Gastroesophageal sphincter (tissue), 4 donors: ENCODE data around the gene RYR2. TPM values are rescaled to one million over a fixed set of nuclear protein-coding genes. Genes with fewer than 3 reads are reported as not detected.

Source experiments
- ATAC-seq: fragments of 150-250 bp; one replicate; pipeline ENCODE4 v1.9.1; 2016; ENCODE audit warnings: mild to moderate bottlenecking, moderate library complexity
- H3K27ac ChIP-seq, 4 donors: fragments of 200-600 bp; sonication (generic) in 3 of 4; 1 replicate in 3 of 4; 2 replicates in 1 of 4; pipeline ENCODE4 v1.5.1; 2016 to 2019
- H3K27me3 ChIP-seq: fragments of 200-600 bp; sonication (generic); one replicate; pipeline ENCODE4 v1.5.1; 2019
- H3K36me3 ChIP-seq, 2 donors: fragments of 200-600 bp; sonication (generic); one replicate each; pipeline ENCODE4 v1.5.1; 2019; ENCODE audit warnings: control low read depth in 1 of 2
- H3K4me1 ChIP-seq, 3 donors: fragments of 200-600 bp; sonication (generic); 1 replicate in 2 of 3; 2 replicates in 1 of 3; pipeline ENCODE4 v1.5.1; 2016 to 2019; ENCODE audit warnings: control low read depth in 2 of 3
- H3K4me3 ChIP-seq, 2 donors: fragments of 200-600 bp; sonication (generic); one replicate each; pipeline ENCODE4 v1.5.1; 2019; ENCODE audit warnings: mild to moderate bottlenecking in 1 of 2, moderate library complexity in 1 of 2
- H3K9me3 ChIP-seq, 3 donors: fragments of 200-600 bp; sonication (generic); one replicate each; pipeline ENCODE4 v1.5.1; 2017 to 2019; ENCODE audit warnings: control low read depth in 2 of 3
- CTCF ChIP-seq, 4 experiments: fragments of 200-600 bp in 2 of 4; fragments of 450-650 bp in 2 of 4; sonication (generic) in 1 of 4; IDR thresholded peaks; one replicate each; pipeline ENCODE4 v1.5.1; 2017 to 2019; ENCODE audit warnings: antibody characterized with exemption in 4 of 4, mild to moderate bottlenecking in 2 of 4, moderate library complexity in 2 of 4
- EP300 ChIP-seq: sonication (generic); formaldehyde crosslinking; IDR thresholded peaks from one replicate; pipeline ENCODE4 v1.6.1; 2017; ENCODE audit warnings: antibody characterized with exemption, mild to moderate bottlenecking
- POLR2A ChIP-seq, 2 donors: fragments of 450-650 bp; IDR thresholded peaks; one replicate each; pipeline ENCODE4 v1.6.1; 2017; ENCODE audit warnings: antibody characterized with exemption in 2 of 2, mild to moderate bottlenecking in 2 of 2, moderate library complexity in 1 of 2
- POLR2AphosphoS5 ChIP-seq: sonication (generic); formaldehyde crosslinking; IDR thresholded peaks from one replicate; pipeline ENCODE4 v1.6.1; 2017; ENCODE audit warnings: antibody characterized with exemption
- WGBS, 2 donors: methylation state at CpG; one replicate each; pipeline ENCODE4 v1.1.5; 2018; ENCODE audit warnings: low coverage in 1 of 2; 5-methylcytosine and 5-hydroxymethylcytosine counted together
- total RNA-seq, 4 donors: library from RNA; depleted of rRNA; stranded (reverse); fragments of >200 nt; gene quantifications; one replicate each; pipeline ENCODE4 v1.1.0, GENCODE V29; 2016

The RYR2 gene
- total RNA-seq, 4 donors from 2014 or later, result 27.4 to 78.8 (median 42.7) TPM

- no peaks in the 10 kb centered on the region for H3K27me3 ChIP-seq
- no peak for ATAC-seq
- H3K27ac ChIP-seq, result no peak overlapping the region
- 47 to 59% methylated on average over 2 of the region's 2 CpGs for WGBS, 2 donors
- TF ChIP-seq CTCF (IDR thresholded peaks at IDR 0.05) (no peak), POLR2AphosphoS5 (no peak), EP300 (no peak), POLR2A (IDR thresholded peaks at IDR 0.05) (no peak)
- no peak overlapping the region for H3K4me3 ChIP-seq
- H3K4me1 ChIP-seq, result no peaks in the 10 kb centered on the region
- no peaks in the 10 kb centered on the region for H3K36me3 ChIP-seq
- H3K9me3 ChIP-seq, result no peaks in the 10 kb centered on the region
Observed at GRCh38 chr1:237702161-237702560, 660.2 kb downstream of the RYR2 start.

- no peaks in the 10 kb centered on the region for H3K27me3 ChIP-seq
- no peaks in the 10 kb centered on the region for H3K9me3 ChIP-seq
- 50 to 77% methylated on average over 2 to 4 of the region's 4 CpGs for WGBS, 2 donors
- ATAC-seq, result no peak
- H3K4me1 ChIP-seq, result no peaks in the 10 kb centered on the region
- no peak overlapping the region for H3K27ac ChIP-seq
- no peak overlapping the region for H3K4me3 ChIP-seq
- H3K36me3 ChIP-seq, result peaks cover 0 to 5% of the 10 kb centered on the region in 2 donors
- TF ChIP-seq POLR2AphosphoS5, result no peak
- no peak for TF ChIP-seq POLR2A (IDR thresholded peaks at IDR 0.05)
- TF ChIP-seq CTCF (IDR thresholded peaks at IDR 0.05), result no peak
- TF ChIP-seq EP300, result no peak
Observed at GRCh38 chr1:237705462-237705861, 663.5 kb downstream of the RYR2 start.

- no peak for ATAC-seq
- Histone ChIP-seq H3K9me3 (no peaks in the 10 kb centered on the region), H3K27me3 (no peaks in the 10 kb centered on the region), H3K4me1 (no peaks in the 10 kb centered on the region), H3K36me3 (peaks cover 0 to 5% of the 10 kb centered on the region in 2 donors), H3K27ac (no peak overlapping the region), H3K4me3 (no peak overlapping the region)
- 51 to 81% methylated on average over 3 of the region's 3 CpGs for WGBS, 2 donors
- TF ChIP-seq POLR2A (IDR thresholded peaks at IDR 0.05), result no peak
- no peak for TF ChIP-seq EP300
- TF ChIP-seq POLR2AphosphoS5, result no peak
- TF ChIP-seq CTCF (IDR thresholded peaks at IDR 0.05), result no peak
Observed at GRCh38 chr1:237709355-237709754, 667.4 kb downstream of the RYR2 start.

- Histone ChIP-seq H3K4me3 (no peak overlapping the region), H3K27me3 (no peaks in the 10 kb centered on the region), H3K4me1 (no peaks in the 10 kb centered on the region), H3K36me3 (peaks cover 0 to 5% of the 10 kb centered on the region in 2 donors), H3K9me3 (no peaks in the 10 kb centered on the region), H3K27ac (no peak overlapping the region)
- ATAC-seq, result no peak
- no peak for TF ChIP-seq EP300
- TF ChIP-seq POLR2A (IDR thresholded peaks at IDR 0.05), result no peak
- no peak for TF ChIP-seq CTCF (IDR thresholded peaks at IDR 0.05)
- no peak for TF ChIP-seq POLR2AphosphoS5
- 84 to 95% methylated on average over 3 of the region's 3 CpGs for WGBS, 2 donors
Observed at GRCh38 chr1:237711281-237711680, 669.3 kb downstream of the RYR2 start.

GRCh38 chr1:237712082-237712481 lies 670.1 kb downstream of the RYR2 start:
- H3K9me3 ChIP-seq, result no peaks in the 10 kb centered on the region
- no peak overlapping the region for H3K27ac ChIP-seq
- H3K4me1 ChIP-seq, result no peaks in the 10 kb centered on the region
- no peak for TF ChIP-seq POLR2A (IDR thresholded peaks at IDR 0.05)
- TF ChIP-seq CTCF (IDR thresholded peaks at IDR 0.05), result no peak
- no peak for TF ChIP-seq EP300
- no peak for TF ChIP-seq POLR2AphosphoS5
- H3K36me3 ChIP-seq, result peaks cover 0 to 7% of the 10 kb centered on the region in 2 donors
- ATAC-seq, result no peak
- no peaks in the 10 kb centered on the region for H3K27me3 ChIP-seq
- H3K4me3 ChIP-seq, result no peak overlapping the region
- WGBS, 2 donors, result 66 to 80% methylated on average over 1 to 5 of the region's 6 CpGs
